Uterus (tissue), 2 donors: ENCODE results near the gene KCNG2.

Experiments used
- POLR2A ChIP-seq, 2 donors: fragments of 450-650 bp; IDR thresholded peaks; one replicate each; pipeline ENCODE4 v1.6.1; 2016; ENCODE audit warnings: antibody characterized with exemption in 2 of 2, mild to moderate bottlenecking in 1 of 2, moderate library complexity in 1 of 2
- TF ChIP-seq, protein P1 (sequence below), 4 experiments: fragments of 200-600 bp in 2 of 4; fragments of 450-650 bp in 2 of 4; sonication (generic) in 2 of 4; IDR thresholded peaks; one replicate each; pipeline ENCODE4 v1.5.1; 2016 to 2019; ENCODE audit warnings: antibody characterized with exemption in 4 of 4, mild to moderate bottlenecking in 2 of 4, moderate library complexity in 1 of 4

DNA sequence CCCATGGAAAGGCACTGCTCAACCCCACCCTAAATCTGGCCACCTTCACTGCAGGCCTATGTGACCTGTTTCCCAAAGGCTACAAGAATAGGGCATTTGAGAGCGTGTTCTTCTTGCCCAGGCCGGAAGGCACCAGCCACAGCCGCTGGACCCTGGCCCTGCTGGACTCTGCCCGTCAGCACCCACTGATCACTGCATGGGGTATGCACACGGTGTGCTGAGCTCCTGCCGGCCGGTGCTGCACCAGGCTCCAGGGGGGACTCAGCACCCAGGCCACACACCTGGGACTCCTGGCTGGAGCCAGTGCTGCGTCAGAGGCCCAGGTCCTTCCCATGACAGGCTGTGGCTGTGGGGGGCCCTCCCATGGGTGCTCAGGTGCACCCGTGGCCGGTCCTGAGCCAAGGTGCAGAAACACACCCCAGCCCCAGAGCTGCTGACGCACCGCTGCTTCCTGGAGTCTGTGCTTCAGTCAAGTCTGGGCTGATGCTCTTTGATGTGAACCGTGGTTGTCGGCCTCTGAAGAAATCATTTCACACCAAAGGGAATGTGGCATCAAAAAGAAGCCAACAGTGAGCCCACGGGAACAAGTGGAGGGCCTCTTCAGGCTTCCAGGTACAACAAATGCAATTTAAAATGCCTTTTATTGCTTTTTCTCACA, 6.5 kb downstream of the KCNG2 start:
- TF ChIP-seq, protein P1, sequence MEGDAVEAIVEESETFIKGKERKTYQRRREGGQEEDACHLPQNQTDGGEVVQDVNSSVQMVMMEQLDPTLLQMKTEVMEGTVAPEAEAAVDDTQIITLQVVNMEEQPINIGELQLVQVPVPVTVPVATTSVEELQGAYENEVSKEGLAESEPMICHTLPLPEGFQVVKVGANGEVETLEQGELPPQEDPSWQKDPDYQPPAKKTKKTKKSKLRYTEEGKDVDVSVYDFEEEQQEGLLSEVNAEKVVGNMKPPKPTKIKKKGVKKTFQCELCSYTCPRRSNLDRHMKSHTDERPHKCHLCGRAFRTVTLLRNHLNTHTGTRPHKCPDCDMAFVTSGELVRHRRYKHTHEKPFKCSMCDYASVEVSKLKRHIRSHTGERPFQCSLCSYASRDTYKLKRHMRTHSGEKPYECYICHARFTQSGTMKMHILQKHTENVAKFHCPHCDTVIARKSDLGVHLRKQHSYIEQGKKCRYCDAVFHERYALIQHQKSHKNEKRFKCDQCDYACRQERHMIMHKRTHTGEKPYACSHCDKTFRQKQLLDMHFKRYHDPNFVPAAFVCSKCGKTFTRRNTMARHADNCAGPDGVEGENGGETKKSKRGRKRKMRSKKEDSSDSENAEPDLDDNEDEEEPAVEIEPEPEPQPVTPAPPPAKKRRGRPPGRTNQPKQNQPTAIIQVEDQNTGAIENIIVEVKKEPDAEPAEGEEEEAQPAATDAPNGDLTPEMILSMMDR (IDR thresholded peaks at IDR 0.05): no peak
- TF ChIP-seq POLR2A (IDR thresholded peaks at IDR 0.05): no peak
